ENCODE results near the gene NRDE2.
A peak's percentile ranks its signal among the peaks of the same experiment; 100 is the strongest.
"Not testable (repeated sequence)": the region's sequence is repeated elsewhere in the genome, so short reads cannot be mapped to it uniquely, and the experiment has no call there.

NRDE2 gene

DNA sequence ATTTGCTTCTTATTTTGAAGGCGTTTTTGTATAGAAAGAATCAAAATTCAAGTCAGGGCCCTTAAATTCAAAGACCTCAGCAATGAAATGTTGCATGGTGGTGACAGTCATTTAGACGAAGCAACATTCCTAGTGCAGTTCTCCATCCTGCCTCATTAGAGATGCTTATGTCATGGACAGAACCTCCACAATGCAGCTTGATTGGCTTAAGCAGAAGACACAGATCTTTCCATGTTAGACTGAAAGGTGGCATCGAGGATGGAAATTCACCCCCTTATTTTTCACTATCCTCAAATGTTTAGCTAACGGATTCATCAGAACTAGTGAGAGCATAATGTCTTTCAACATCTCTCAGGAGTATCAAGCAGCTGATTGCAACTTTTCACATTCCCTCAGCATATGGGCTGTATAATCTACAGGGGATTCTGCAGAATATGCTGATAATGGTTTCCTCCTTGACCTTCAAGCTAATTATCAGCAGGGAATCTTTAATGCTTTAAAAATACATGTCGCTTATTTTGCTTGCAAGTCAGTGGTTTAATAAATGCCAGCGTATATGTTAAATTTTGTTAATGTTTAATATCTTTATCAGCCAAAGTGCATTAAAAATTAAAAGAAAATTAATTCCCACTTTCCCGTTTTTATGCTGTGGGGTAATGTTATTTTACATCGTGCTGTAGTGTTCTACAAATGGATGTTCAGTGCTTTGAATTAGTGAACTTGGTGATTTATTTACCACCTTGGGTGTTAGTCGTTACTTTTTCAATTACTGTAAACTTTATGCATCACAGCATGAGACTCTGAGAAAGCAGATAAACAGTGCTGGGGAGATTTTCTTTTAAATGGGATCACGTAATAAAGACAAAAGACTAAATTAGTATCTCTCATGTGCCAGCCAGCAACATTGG is 12.8 kb upstream of the NRDE2 start:
- no peak for DNase-seq

- no peak for DNase-seq
These were observed 10.6 kb upstream of the NRDE2 start for GRCh38 chr14:90342327-90342726.

DNA sequence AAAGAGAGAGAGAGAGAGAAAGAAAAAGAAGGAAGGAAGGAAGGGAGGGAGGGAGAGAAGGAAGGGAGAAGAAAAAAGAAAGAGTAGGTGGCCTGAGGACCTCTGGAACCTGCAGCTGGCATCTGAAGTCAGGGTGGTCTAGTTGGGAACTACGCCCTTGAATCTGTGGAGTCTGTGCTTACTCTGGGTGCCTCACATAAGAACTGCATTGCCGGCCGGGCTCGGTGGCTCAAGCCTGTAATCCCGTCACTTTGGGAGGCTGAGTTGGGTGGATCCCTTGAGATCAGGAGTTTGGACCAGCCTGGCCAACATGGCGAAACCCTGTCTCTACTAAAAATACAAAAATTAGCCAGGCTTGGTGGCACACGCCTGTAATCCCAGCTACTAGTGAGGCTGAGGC is 10.0 kb upstream of the NRDE2 start:
- DNase-seq, result no peak

GRCh38 chr14:90341232-90341631 is 9.5 kb upstream of the NRDE2 start:
- not testable (repeated sequence) for DNase-seq

- no peak for DNase-seq
These were observed 5.2 kb upstream of the NRDE2 start for GRCh38 chr14:90336985-90337384.

GRCh38 chr14:90336401-90336800 is 4.7 kb upstream of the NRDE2 start:
- DNase-seq, result no peak

GRCh38 chr14:90332271-90332584 is 487 bp upstream of the NRDE2 start:
- no peak for DNase-seq

DNA sequence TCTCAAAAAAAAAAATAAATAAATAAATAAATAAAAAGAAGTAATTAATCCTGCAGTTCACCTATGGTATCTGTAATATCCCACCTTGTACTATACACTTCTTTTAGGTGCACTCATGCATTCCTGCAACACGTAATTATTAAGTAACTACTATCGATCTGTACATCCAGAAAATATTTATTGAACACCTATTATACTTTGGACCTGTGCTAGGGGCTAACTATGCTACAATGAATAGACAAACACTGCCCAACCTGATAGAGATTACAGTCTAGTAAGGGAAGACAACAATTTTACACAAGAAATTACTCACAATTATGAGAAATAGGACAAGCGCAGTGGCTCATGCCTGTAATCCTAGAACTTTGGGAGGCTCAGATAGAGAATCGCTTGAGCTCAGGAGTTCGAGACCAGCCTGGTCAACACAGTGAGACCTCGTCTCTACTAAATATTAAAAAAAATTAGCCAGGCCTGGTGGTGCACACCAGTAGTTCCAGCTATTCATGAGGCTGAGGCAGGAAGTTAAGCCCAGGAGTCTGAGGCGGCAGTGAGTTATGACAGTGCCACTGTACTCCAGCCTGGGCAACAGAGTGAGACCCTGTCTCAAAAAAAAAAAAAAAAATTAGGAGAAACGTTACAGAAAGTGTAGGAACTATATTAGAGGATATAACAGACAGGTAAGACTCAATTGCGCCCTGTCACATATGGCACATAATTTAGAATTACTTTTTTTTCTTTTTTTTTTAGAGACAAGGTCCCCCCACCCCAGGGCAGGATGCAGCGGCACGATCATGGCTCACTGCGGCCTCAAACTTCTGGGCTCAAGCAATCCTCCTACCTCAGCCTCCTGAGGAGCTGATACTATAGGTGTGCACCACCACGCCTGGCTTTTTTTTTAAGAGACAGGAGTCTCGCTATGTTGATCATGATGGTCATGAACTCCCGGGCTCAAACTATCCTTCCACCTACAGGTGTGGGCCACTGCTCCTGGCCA is 1.2 kb downstream of the NRDE2 start:
- DNase-seq, result no peak

DNA sequence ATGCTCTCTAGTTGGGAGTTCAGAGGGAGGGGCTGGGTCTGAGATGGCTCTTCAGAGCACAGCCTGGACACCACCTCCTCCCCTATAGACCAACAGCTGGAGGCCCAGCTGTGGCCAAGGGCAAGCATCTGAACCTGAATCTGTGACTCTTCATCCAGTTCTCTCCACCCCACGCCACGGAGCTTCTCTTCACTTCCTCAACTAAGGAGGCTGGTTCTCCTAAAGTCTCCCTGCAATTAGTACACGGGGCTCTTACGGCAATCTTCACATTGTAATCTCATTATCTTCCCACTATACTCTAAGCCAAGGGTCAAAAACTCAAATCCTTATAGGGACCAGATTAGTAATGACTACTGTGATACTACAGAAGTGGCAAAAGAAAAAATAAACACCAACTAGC is 9.8 kb downstream of the NRDE2 start:
- DNase-seq, result no peak

- DNase-seq, result no peak
These were observed 11.9 kb downstream of the NRDE2 start for GRCh38 chr14:90319634-90320541.

DNA sequence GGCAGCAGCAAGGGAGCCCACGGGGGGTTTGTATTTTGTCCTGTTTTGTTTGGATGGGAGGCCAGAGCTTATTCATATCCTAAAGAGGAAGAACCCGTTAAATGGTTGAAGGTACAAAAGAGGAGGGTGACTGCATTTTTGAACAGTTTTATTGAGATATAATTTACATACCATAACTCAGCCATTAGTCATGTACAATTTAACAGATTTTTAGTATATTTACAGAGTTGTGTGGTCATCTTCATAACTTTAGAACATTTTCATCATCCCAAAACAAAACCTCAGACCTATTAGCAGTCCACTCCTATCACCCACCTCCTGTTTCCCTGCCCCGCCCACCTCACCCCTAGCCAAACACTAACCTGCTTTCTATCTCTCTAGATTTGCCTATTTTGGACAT is 12.6 kb downstream of the NRDE2 start:
- DNase-seq, result no peak

DNA sequence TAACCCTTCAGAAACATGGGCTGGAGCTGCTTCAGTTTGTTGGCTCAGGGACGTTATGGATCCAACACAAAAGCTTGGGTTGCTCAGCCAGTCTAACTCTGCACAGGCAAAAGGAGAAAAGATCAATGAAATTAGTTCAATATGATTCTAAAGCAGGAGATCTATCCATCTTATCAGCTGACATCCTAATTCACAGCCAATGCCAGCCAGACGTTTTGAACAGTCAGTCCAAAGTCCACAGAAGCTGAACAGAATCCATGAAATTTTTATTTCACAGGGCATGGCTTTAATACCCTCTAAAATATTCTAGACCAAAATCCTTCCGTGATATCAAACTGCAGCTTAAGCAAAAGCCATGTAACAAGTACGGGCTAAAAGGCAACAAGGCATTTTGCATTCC is 13.7 kb downstream of the NRDE2 start:
- no peak for DNase-seq

DNA sequence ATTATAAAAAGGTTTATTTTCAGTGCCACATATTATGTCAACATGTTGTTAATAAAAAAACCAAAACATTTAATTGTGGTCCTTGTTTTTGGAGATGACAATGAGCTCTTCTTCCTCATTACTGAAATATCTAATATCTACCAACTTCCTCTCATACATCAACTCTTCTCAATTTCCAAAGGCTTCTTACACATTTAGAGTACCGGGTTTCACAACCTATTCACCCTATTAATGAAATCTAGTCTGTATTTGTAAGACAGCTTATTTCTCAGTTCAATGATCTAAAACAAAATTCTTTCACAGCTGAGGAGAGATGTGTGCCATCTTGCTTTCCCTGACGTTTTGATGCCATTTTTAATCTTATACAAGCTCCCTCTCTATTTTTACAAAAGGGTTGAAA is 14.5 kb downstream of the NRDE2 start:
- DNase-seq, result no peak

DNA sequence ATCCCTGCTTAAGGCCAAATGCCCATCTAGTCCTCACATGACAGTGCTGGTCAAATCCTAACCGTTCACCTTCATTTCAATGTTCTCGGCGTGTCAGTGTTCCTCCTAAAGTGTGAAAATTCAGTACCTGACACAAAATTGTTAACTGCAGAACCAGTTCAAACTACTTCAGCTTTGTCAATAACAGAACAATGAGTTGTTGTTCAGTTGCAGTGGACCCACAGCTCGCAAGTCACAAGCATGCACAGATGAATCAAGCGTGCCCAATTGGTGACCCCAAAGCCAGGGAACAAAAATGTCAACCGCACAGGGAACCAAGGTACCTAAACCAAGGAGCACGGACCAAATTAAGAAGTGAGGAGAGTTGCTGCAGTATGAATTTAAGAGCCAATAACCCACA is 23.2 kb downstream of the NRDE2 start:
- DNase-seq, result no peak

DNA sequence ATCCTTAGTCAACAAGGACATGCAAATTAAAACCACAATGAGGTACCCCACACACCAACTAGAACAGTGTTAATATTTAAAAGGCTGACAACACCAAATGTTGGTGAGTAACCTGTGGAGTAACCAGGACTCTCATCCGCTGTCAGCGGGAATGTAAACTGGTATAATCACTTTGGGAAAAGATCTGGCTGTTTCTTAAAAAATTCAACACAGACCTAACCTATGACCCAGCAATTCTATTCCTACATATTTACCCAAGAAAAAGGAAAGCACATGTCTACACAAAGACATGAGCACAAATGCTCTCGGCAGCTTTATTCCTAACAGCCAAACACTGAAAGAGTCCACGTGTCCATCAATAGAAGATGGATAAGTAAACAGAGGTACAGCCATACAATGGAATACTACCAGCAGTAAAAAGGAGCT is 26.6 kb downstream of the NRDE2 start:
- no peak for DNase-seq

DNA sequence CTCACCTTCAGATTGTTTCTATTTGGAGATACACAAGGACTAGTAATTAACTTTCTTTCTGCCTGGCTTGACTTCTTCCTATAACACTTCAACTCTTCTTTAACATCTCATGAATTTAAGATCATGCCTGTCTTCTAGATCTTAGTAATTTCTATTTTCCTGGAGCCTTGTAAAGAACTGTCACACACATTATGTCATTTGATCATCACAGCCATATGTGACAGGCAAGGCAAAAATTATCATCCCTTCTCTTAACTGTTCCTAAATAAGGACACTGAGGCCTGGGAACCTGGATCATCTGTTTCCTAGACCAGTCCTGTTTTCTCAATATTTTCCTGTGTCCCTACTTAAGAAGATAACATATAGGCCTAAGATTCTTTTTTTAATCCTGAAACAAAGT is 27.2 kb downstream of the NRDE2 start:
- DNase-seq, result no peak

DNA sequence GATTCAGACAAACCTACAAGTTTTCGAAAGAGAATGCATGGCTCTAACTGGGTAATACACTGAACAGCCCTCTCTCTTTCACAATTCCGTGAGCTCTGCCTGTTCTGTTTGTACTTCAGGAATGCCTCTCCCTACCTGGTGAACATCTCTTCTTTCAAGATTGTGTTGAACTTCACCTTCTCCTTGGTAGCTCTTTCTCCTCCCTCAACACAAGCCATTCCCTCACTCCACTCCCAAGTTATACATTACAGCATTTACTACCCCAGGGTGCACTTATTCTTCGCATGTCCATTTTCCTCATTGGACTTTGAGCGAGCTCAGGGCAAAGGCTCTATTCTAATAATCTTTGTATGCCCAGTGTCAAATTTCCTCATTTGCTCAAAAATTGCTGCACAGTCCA is 28.3 kb downstream of the NRDE2 start:
- DNase-seq, result no peak

DNA sequence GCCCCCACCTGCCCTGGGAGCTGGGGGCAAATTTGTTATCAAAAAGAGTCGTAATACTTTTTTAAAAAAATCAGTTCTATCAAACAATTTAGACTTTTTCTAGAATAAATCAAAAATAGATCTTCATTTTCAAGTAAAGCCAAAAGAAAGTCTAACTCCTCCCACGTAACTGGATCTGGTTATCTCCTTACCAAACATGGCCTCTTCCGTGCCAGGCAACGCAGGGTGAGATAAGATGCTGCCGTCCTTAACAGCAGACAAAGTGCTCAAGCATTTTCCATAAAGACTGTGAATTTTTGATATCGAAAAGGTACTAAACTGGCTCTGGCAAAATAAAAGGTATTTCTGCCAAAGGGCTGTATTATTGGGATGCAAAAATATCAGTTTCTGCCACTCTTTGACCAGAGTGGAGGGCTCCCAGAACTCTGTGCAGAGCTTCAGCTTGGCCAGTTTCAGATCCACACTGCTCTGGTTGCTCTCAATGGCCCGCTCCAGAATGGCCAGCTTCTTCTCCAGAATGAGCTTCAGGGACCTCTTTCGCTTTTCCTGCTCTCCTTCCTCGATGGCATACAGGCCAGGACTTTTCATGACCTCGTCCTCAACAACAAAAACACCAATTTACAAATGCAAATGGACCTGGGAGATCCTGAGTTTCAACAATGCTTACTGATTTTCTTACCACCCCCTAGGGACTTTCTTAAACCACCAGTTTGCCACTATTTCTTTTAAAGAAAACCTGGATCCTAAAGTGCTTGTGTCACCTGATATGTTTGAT is 29.0 kb downstream of the NRDE2 start:
- no peak for DNase-seq

DNA sequence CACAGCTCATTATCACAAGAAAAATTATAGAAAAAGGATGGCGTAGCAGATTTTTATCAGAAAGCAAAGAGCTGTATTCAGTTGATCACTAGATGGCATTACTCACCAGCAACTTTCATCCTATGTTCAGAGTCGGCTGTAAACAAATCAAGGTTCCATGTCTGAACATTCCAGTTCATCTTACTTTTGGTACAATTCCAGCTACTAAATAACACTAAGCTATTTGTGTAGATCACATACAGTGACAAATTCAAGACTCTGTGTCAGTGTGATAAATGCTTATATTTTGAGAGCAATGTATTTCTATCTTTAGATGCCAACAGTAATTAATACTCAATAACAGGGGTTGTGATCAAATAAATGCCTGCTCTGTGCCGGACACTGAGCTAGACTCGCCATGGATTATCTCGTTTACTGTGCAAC is 30.1 kb downstream of the NRDE2 start:
- DNase-seq, result peak in 1 of 2 donors; percentile 26

GRCh38 chr14:90301122-90301521 is 30.6 kb downstream of the NRDE2 start:
- DNase-seq, result no peak

DNA sequence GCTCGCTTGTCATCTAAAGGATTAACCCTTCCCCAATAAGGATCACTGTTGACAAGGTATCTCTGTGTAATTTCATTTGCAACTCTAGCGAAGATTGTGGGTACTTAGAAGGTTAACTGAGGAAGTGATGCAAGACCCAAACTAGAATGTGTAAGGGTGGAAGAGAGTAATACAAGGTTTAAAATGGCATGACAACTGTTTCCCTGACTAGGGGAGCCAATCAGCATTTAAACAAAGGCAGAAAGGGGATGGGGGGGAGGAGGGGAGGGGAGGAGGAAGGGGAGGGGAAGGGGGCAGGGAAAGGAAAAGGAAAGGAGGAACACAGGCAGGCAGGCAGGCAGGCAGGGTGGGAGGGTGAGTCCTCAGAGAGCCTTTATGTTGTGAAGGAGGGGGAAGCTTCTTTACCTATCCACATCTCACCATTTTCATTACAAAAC is 31.1 kb downstream of the NRDE2 start:
- no peak for DNase-seq

DNA sequence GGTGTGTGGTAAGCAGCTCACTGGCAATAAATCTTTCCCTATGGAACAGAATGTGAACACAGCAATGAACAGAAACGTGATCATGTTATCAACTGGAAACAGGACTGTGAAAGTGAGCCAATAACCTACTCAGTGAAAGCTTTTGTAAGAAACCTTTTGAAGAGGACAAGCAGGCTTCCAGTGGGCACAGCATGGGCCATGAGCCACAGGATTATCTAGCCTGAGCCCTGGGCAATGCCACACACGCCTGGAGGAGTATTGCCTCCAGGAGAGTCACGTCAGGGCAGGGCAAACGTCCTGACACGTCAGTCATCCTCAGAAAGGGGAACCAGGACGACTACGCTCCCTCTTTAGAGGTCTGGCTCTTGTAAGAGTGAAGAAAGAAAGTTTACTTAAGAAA is 32.3 kb downstream of the NRDE2 start:
- peak in 1 of 2 donors; percentile 64 for DNase-seq

Data from CD4-positive, alpha-beta T cell treated with Interleukin-1 beta for 1 hour (primary cell).